HCT116 (cell line): ENCODE results near the gene RFTN2.

Experiments used
- ATF3 ChIP-seq: IDR thresholded peaks from 2 replicates; pipeline ENCODE4 v1.6.1; 2012
- CEBPB ChIP-seq: IDR thresholded peaks from 2 replicates; pipeline ENCODE4 v1.6.1; 2012; ENCODE audit warnings: low read depth
- EZH2 ChIP-seq: fragments of 200-600 bp; sonication (generic); IDR thresholded peaks from 2 replicates; pipeline ENCODE4 v1.6.1; 2017; ENCODE audit warnings: antibody characterized with exemption, mixed run types
- MAX ChIP-seq: IDR thresholded peaks from 2 replicates; pipeline ENCODE4 v1.6.1; 2012
- POLR2A ChIP-seq: IDR thresholded peaks from 2 replicates; pipeline ENCODE4 v1.7.0; 2011; ENCODE audit warnings: borderline replicate concordance; ENCODE audit not compliant: insufficient read depth, insufficient read length; ENCODE audit errors: extremely low read depth
- POLR2AphosphoS5 ChIP-seq: IDR thresholded peaks from 2 replicates; pipeline ENCODE4 v1.6.1; 2011; ENCODE audit warnings: mild to moderate bottlenecking, low read depth, low read length, moderate library complexity
- RAD21 ChIP-seq: IDR thresholded peaks from 2 replicates; pipeline ENCODE4 v1.6.1; 2012; ENCODE audit warnings: low read depth, mild to moderate bottlenecking
- REST ChIP-seq: IDR thresholded peaks from 2 replicates; pipeline ENCODE4 v1.6.1; 2012; ENCODE audit warnings: low read depth
- SIN3A ChIP-seq: IDR thresholded peaks from 2 replicates; pipeline ENCODE4 v1.6.1; 2012; ENCODE audit warnings: low read depth
- SP1 ChIP-seq: IDR thresholded peaks from 2 replicates; pipeline ENCODE4 v1.6.1; 2012; ENCODE audit warnings: low read depth
- YY1 ChIP-seq: IDR thresholded peaks from 2 replicates; pipeline ENCODE4 v1.6.1; 2011; ENCODE audit warnings: low read length, low read depth, moderate library complexity, mild to moderate bottlenecking; ENCODE audit not compliant: insufficient replicate concordance; ENCODE audit errors: extremely low read depth
- ZNF274 ChIP-seq: fragments of 200-500 bp; sonication (Bioruptor generic); IDR thresholded peaks from 2 replicates; pipeline ENCODE4 v1.6.1; 2014; ENCODE audit warnings: mild to moderate bottlenecking, low read depth, low read length, inconsistent platforms
- TF ChIP-seq, protein P1 (sequence below), 3 experiments: fragments of 200-600 bp in 1 of 3; sonication (generic) in 1 of 3; IDR thresholded peaks in 2 of 3; conservative IDR thresholded peaks in 1 of 3; 2 replicates each; pipeline ENCODE4 v1.5.1; 2012 to 2017; ENCODE audit warnings: low read depth in 2 of 3, low read length in 2 of 3, antibody characterized with exemption in 1 of 3, borderline replicate concordance in 1 of 3, control low read depth in 1 of 3, mild to moderate bottlenecking in 1 of 3, mixed read lengths in 1 of 3, mixed run types in 1 of 3, moderate library complexity in 1 of 3; ENCODE audit not compliant: insufficient read depth in 1 of 3

GRCh38 chr2:197539734-197540133, 135.7 kb downstream of the RFTN2 start:
- TF ChIP-seq EZH2 (no peak), YY1 (no peak), SIN3A (no peak), ZNF274 (no peak), REST (no peak), RAD21 (no peak), MAX (no peak), SP1 (no peak), POLR2A (no peak), CEBPB (no peak), POLR2AphosphoS5 (no peak), ATF3 (no peak)
- TF ChIP-seq, protein P1, sequence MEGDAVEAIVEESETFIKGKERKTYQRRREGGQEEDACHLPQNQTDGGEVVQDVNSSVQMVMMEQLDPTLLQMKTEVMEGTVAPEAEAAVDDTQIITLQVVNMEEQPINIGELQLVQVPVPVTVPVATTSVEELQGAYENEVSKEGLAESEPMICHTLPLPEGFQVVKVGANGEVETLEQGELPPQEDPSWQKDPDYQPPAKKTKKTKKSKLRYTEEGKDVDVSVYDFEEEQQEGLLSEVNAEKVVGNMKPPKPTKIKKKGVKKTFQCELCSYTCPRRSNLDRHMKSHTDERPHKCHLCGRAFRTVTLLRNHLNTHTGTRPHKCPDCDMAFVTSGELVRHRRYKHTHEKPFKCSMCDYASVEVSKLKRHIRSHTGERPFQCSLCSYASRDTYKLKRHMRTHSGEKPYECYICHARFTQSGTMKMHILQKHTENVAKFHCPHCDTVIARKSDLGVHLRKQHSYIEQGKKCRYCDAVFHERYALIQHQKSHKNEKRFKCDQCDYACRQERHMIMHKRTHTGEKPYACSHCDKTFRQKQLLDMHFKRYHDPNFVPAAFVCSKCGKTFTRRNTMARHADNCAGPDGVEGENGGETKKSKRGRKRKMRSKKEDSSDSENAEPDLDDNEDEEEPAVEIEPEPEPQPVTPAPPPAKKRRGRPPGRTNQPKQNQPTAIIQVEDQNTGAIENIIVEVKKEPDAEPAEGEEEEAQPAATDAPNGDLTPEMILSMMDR (IDR thresholded peaks at IDR 0.05 in 2 of 3, conservative IDR thresholded peaks at IDR 0.05 in 1 of 3; ENCODE audit: borderline replicate concordance in 1 of 3, insufficient read depth in 1 of 3, low read depth in 2 of 3, low read length in 2 of 3), result no peak
